Uterus (tissue), 2 donors: Measurements from ENCODE around the gene SBNO2.

Experiments
- CTCF ChIP-seq, 4 experiments: fragments of 200-600 bp in 2 of 4; fragments of 450-650 bp in 2 of 4; sonication (generic) in 2 of 4; IDR thresholded peaks; one replicate each; pipeline ENCODE4 v1.5.1; 2016 to 2019; ENCODE audit warnings: antibody characterized with exemption in 4 of 4, mild to moderate bottlenecking in 2 of 4, moderate library complexity in 1 of 4
- POLR2A ChIP-seq, 2 donors: fragments of 450-650 bp; IDR thresholded peaks; one replicate each; pipeline ENCODE4 v1.6.1; 2016; ENCODE audit warnings: antibody characterized with exemption in 2 of 2, mild to moderate bottlenecking in 1 of 2, moderate library complexity in 1 of 2

GRCh38 chr19:1139126-1139525 lies 34.9 kb downstream of the SBNO2 start:
- TF ChIP-seq CTCF (IDR thresholded peaks at IDR 0.05), result no peak
- no peak for TF ChIP-seq POLR2A (IDR thresholded peaks at IDR 0.05)
